HG03066 (cell line): Measurements from ENCODE around the gene AK4.

Experiments used
- ATAC-seq: cut with Tn5 transposase; IDR thresholded peaks from one replicate; pipeline ENCODE4 v1.9.1; 2021; ENCODE audit warnings: low read depth; ENCODE audit not compliant: unreplicated experiment

The AK4 gene

DNA sequence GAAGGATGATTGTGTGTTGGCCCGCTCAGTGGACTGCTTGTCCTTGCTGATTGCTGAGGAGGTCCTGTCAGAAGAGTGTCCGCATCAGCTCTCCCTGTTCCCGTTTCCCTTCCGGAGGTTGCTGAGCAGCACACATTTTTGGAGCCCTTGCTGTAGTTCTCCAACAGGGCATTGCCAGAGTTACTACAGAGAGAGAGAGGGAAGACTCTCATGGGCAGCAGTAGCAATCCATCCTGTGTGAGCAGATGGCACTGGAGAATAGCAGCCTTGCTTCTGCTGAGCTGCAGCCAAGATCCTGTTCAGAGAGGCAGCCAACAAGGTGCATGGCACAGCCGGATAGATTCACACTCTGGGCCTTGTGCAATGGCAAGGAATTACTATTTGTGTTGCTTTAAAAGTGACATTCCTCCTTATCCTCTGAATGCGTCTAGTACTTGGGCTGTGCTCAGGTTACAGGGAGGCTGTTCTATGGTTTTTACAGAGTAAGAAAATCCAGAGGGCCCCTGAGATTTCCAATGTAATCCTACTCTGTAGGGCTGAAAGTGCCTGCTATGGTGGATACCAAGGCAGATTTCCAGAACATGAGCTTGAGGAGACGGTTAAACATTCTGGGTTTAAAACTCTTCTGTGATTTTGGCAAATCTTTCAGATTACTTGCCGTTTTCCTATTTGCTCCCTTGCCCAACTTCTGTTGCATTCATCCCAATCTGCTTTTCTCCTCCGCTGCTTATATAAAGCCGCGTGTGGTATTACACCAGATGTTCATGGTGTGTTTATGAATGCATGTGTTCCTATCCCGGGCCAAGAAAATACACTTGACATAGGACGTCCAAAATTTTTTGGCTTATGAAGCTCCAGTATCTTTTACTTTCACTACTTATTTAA lies 27.4 kb downstream of the AK4 start:
- no peak for ATAC-seq

- ATAC-seq: no peak
Observed at GRCh38 chr1:65176056-65176450, 28.1 kb downstream of the AK4 start.

DNA sequence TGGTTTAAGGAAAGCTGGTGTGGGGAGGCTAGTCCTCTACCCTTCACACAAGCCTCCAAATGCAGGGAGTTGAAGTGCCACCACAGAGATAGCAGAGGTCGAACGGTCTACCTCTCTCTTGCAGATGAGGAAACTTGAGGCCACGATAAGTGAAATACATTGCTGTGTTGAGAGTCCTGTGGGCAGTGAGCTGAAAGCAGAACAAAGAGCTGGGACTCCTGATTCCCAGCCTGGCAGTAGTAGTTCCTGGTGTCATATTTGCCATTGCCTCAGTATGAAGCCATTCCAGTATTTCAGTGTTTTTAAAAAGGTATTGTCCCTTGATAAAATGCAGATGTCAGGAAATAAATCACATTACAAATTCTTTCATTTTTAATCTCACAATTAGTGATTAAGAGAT lies 28.6 kb downstream of the AK4 start:
- ATAC-seq: no peak

- ATAC-seq: no peak
Observed at GRCh38 chr1:65177457-65177856, 29.5 kb downstream of the AK4 start.

DNA sequence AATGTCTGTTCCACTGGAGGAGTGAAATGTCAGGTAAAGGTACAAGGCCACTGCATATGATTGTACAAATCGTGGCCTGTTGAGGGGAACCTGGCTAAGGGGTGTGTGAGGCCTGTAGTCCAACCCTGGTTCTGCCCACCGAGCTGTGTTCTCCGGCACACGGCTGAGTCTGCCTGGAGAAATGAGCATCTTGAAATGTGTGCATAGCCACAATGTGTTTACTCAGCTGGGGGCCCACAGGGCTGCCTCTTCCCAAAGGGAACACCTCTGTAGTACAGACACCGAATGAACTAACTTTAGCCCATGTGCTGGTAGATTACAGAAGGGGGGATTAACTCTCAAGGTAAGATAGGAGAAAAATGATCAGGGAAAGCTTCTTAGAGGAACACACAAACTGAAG lies 30.2 kb downstream of the AK4 start:
- ATAC-seq: no peak

- no peak for ATAC-seq
Observed at GRCh38 chr1:65179148-65179547, 31.1 kb downstream of the AK4 start.

- ATAC-seq: no peak
Observed at GRCh38 chr1:65180977-65181376, 33.0 kb downstream of the AK4 start.

DNA sequence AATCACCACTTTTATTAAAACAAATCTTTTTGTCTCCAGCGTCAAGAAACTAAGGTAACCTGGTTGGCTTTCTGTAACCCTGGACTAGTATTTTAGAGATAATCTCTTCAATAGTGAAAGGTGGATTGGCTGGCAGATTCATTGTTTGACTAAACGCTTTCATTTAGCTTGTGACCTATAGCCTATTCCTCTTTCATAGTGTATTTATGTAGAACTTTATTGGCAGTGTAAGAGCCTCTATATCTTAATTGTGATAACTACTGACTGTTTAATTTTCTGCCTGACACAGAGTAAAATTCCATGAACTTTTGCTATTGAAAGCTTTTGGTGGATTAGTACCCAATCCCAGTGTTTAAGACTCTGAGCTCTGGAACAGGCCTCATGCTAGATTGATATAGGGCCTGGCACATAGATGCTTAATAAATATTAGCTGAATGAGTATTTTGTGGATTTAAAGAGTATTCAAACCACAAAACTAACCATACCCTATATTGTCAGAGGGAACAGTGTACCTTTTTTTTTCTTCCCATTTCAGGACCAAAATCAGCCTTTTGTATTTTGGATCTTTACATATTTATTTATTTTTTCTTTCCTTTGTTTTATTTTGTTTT lies 34.8 kb downstream of the AK4 start:
- no peak for ATAC-seq

DNA sequence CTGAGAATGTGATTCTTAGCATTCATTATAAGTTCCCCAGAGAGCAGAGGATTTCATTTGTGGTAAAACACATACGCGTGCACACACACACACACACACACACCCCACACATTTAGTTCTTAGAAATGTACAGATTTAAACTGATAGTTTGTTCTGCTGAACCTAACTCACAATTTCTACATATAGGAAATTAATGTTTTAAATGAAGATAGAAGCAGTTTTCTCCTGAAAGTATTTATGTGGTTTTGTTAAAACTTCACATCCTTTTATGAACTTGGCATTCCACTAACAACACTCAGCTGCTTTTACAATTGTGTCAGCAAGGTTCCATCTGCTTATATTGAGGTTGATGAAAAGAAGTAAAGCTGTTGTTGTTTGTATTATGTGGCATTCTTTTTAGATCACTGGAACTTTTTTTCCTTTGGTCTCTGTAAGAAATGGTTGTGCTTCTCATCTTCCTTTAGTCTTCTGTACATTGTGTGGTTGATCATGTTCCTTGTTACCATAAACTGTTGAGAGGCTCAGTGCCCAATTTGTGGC lies 41.6 kb downstream of the AK4 start:
- ATAC-seq: no peak

DNA sequence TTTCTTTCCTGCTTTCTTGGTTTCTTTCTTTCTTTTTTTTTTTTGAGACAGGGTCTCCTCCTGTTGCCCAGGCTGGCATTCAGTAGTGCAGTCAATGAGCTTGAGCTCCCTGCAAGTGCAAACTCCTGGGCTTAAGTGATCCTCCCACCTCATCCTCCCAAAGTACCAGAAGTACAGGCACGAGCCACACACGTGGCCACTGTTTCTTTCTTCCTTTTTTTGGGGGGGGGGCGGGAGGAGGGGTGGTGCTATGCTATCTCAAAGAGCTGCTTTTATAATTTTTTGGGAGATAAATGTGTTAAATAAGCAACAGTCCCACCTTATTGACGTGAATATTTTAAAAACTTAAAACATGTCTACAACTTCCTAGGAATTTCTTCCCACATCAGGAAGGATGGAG lies 42.2 kb downstream of the AK4 start:
- ATAC-seq: no peak

DNA sequence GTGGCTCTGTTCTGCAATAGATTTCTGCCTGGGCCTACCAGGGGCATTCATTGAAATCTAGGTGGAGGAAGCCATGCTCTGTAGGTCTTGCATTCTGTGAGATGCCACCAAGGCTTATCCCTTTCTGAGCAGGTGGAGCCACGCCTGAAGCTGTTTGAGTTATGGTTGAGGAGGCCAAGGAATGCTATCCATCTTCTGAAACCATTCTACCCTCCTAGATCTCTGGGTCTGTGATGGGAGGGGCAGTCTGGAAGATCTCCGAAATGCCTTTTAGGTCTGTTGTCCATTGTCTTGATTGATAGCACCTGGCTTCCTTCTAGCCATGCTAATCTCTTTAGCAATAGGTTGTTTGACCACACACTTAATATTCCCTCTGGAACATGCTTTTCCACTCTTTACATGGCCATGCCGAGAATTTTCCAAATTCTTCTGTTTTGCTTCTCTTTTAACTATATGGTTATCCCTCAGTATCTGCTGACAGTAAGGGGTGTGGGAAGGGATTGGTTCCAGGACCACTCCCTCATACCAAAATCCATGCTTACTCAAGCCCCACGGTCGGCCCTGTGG lies 45.2 kb downstream of the AK4 start:
- no peak for ATAC-seq

- ATAC-seq: no peak
Observed at GRCh38 chr1:65195495-65196417, 47.8 kb downstream of the AK4 start.

GRCh38 chr1:65196926-65197325 lies 48.9 kb downstream of the AK4 start:
- ATAC-seq: no peak

GRCh38 chr1:65197636-65198035 lies 49.6 kb downstream of the AK4 start:
- no peak for ATAC-seq

GRCh38 chr1:65198096-65198495 lies 50.1 kb downstream of the AK4 start:
- no peak for ATAC-seq

DNA sequence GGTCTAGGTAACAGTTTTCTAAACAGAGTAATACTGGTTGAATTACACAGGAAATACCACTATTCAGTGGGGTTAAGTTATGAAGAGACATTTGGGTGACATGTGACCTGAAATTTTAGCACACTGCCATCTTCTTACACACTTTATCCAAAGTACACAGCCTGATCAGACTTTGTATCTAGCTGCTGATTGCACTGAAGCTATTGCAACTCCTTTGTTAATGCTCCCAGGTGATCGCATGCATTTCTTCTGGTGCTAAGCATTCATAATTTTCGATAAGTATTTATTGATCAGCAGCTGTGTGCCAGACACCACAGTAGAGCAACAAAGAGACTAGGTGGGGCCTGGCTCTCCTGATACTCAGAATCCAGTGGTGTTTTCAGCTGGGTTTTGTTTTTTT lies 52.4 kb downstream of the AK4 start:
- no peak for ATAC-seq

- ATAC-seq: no peak
Observed at GRCh38 chr1:65206836-65207235, 58.8 kb downstream of the AK4 start.

- no peak for ATAC-seq
Observed at GRCh38 chr1:65207317-65207716, 59.3 kb downstream of the AK4 start.

DNA sequence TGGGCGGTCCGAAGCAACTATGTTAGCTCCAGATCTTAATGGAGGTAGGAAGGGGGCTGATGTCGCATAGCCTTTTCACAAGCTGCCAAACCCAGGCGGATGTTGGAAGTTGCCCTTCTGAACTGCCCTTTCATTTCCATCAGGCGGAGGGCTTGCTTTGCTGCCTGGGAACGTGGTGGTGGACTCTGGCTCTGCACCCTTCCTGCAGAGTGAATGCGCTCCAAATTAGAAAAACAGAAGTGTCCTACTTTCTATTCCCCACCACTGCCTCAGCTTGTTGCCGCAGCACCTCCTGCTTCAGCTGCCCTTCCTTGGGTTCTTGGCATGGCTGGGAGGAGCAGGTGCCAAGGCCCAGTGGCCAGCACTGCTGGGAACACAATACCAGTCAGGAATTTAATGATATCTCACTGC lies 60.6 kb downstream of the AK4 start:
- no peak for ATAC-seq

DNA sequence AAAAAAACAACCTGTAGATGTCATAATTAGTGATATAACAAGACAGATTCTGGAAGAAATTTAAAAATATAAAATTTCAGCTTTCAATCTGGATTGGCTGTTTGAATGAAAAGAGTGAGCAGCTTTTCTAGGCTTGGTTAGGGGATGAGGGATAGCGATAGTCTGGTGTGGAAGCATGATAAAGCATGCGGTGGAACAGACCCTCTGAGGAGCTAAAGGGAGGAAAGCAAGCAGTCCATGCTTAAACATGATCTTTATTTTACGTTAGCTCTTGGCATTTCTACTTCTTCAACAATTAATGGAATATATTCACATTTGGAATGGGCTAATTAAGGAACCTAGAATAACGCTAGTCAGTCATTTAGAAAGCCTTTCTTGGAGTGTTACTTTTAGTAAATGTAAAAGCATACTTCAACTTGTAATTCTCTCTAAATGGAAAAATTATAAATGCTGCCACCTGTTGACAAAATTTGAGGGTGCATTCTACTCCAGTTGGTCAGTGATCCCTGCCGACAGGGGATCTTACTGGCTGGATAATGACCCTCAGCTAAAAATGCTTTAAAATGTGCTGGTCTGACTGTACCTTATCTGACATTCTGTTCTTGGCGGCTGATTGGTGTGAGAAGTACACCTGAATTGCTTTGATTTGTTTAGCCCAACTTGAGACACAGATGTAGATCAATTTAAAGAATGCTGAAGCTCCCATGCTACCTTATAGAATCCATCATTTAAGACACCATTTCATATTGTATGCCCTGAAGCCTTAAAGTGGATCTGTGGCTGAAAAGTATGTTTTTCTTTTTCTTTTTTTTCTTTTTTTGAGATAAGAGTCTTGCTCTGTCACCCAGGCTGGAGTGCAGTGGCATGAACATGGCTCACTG lies 61.2 kb downstream of the AK4 start:
- no peak for ATAC-seq
